ENCODE results near the gene PDCD4. TPM values are rescaled to one million over a fixed set of nuclear protein-coding genes. Genes with fewer than 3 reads are reported as not detected.

Gene PDCD4
- total RNA-seq: 53.9 TPM

DNA sequence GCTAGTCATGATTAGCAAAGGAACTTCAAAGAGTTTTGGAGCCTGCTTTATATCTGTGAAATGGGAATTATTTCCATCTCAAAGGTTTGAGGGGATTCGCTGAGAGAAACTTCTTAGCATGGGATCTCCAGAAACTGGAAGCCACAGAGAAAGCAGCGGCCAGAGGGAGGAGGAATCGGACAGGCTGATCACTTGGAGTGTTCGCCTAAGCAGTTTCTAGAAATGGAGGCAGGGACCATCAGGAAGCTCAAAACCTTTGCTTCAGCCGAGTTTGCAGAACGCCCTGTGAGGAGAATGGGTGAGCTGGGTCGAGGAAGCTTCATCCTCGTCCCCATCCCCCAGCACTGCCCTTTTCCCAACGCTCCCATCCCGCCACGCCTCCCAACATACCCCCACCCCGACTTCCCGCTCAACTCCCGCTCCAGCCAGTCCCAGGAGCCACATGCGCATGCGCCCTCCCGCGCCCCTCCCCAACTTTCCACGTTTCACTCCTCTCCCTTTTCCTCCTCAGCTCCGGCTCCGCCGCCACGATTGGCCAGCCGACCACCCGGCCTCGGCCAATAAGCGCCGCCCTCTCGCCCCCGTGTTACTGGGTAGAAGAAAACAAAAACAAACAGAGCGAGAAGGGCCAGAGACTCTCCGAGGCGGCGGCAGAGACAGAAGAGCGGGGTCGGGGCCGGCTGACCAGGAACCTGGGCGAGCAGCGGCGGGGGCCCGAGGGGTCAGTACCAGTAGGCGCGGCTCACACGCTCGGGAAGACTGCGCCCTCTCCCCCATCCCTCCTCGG lies at the start of gene PDCD4:
Gene PDCD4, plus strand, starts transcription at position 631 of the 787 bp plus-strand sequence. CDS start 4,100 bp downstream, outside the sequence.
- peak; percentile 78 to 96 (median 95) for DNase-seq (ENCODE audit: low read depth in 2 of 3, low spot score in 2 of 3)

- DNase-seq (ENCODE audit: low read depth in 2 of 3, low spot score in 2 of 3): no peak
Observed at GRCh38 chr10:110822035-110822711, 49.6 kb upstream of the PDCD4 start.

GRCh38 chr10:110822712-110823311 lies 48.9 kb upstream of the PDCD4 start:
- DNase-seq (ENCODE audit: low read depth in 2 of 3, low spot score in 2 of 3): no peak

GRCh38 chr10:110824152-110824441 lies 47.6 kb upstream of the PDCD4 start:
- DNase-seq (ENCODE audit: low read depth in 2 of 3, low spot score in 2 of 3): no peak

DNA sequence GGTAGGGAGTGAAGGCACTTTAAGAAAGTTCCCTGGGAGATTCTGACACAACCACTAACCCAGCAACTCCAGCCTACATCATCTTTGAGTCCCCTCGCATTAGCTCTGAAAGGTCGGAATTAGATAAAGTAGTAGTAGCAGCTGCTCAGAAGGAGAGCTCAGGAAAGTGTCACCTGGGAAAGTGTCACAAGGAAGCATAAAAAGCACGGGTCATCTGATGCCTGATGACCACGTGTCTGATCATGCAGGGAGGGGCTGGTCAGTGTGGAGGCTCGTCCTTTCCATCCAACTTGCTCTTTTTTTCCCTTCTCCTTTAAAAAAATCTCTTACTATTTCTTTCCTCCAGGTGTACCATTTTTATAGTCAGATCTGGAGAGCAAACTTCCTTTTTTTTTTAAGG lies 47.1 kb upstream of the PDCD4 start:
- no peak for DNase-seq (ENCODE audit: low read depth in 2 of 3, low spot score in 2 of 3)

- no peak for DNase-seq (ENCODE audit: low read depth in 2 of 3, low spot score in 2 of 3)
Observed at GRCh38 chr10:110825508-110825907, 46.2 kb upstream of the PDCD4 start.

DNA sequence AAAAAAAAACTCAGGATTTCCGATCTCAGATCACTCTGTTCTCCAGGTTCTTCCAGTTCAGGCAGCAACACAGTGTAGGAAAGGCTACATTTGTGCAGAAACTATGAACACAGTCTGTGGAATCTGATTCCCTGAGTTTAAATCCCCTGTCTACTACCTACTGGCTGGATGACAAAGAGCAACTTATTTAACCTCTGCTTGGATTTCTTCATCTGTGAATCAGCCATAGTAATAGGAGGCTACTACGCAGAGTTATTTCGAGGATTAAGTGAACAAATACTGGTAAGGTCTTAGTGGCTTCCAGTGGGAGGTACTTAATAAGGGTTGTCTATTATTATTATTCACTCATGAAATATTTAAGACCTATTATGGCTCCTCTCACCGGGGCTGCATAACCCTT lies 44.3 kb upstream of the PDCD4 start:
- DNase-seq (ENCODE audit: low read depth in 2 of 3, low spot score in 2 of 3): no peak

- no peak for DNase-seq (ENCODE audit: low read depth in 2 of 3, low spot score in 2 of 3)
Observed at GRCh38 chr10:110827875-110828274, 43.9 kb upstream of the PDCD4 start.

GRCh38 chr10:110828525-110828924 lies 43.2 kb upstream of the PDCD4 start:
- no peak for DNase-seq (ENCODE audit: low read depth in 2 of 3, low spot score in 2 of 3)

- DNase-seq (ENCODE audit: low read depth in 2 of 3, low spot score in 2 of 3): no peak
Observed at GRCh38 chr10:110829721-110830410, 41.9 kb upstream of the PDCD4 start.

DNA sequence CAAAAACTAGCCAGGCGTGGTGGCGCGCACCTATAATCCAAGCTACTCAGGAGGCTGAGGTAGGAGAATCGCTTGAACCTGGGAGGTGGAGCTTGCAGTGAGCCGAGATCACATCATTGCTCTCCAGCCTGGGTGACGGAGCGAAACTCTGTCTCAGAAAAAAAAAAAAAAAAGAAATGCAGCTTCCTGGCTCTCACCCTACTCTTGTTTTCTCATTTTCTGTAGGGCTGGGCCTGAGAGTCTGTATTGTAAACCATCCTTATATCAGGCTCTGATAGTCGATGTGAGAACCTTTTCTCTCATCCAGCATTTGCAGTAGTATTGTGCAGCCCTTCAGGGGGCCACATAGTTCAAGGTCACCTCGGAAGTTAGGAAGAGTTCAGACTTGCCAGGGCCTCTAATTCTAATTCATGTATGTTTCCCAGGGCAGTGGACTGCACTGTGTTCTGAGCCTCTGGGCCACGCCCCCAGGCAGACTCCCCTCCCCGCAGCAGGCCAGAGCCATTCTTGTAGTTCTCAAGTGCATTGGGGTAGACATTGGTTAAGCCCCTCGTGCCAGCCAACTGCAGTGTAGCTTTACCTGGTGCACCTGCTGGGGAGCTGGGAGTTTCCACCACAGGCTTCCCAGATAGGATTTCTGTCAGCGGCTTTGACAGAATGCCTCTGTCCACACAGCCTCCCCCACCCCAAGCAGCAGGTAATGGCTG lies 38.3 kb upstream of the PDCD4 start:
- no peak for DNase-seq (ENCODE audit: low read depth in 2 of 3, low spot score in 2 of 3)

- DNase-seq (ENCODE audit: low read depth in 2 of 3, low spot score in 2 of 3): no peak
Observed at GRCh38 chr10:110833941-110834628, 37.6 kb upstream of the PDCD4 start.

GRCh38 chr10:110834629-110835301 lies 37.0 kb upstream of the PDCD4 start:
- DNase-seq (ENCODE audit: low read depth in 2 of 3, low spot score in 2 of 3): peak in 1 of 3 donors; percentile 81

DNA sequence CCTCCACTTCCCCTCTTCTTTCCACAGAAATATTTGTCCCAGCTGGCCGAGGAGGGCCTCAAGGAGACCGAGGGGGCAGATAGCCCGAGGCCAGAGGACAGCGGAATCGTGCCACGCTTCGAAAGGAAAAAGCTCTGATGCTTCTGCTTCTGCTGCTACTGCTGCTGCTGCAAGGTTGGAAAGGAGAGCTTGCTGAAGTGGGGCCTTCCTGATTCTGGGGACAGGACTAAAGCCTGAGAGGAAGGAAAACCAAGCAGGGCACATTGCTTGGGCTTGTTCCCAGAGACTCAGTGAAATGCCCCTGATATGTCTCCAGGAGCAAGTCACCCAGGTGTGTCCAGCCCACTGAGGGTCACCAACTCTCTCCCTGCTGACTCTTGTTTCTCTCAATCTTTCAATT lies 35.9 kb upstream of the PDCD4 start:
- no peak for DNase-seq (ENCODE audit: low read depth in 2 of 3, low spot score in 2 of 3)

GRCh38 chr10:110836706-110837105 lies 35.0 kb upstream of the PDCD4 start:
- DNase-seq (ENCODE audit: low read depth in 2 of 3, low spot score in 2 of 3): no peak

DNA sequence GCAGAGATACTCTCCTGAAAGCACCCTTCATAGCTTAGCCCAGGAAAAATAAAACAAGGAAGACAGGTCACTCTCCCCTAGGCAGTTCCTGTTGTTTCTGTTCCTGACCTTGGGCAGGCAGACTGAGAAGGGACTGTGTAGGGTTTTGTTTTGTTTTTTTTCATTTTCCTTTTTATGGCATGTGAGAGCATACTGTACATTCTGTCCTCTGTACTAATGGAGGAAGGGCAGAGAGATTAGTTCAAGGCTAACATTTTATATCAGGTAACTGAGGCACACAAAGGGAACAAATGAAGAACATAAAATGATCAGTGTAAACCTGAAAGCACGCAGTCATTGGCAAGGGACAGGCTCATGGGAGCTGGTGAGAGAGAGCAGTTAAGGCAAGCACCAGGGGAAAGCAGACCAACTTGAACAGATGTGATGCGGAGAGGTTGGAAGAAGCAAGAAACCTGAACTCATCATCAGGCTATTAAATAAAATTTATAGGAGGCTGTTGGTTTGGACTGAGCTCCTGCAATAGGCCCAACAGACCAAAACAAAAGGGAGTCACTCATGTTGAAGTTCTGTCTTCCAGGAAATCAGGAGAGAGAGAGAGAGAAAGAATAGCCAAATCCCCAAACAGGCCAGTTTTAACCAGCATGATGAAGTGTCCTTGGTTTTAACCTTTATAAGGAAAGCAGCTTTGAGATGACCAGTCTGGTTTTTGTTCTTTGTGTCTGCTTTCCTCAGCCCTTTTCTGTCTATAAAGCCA lies 34.1 kb upstream of the PDCD4 start:
- DNase-seq (ENCODE audit: low read depth in 2 of 3, low spot score in 2 of 3): no peak

DNA sequence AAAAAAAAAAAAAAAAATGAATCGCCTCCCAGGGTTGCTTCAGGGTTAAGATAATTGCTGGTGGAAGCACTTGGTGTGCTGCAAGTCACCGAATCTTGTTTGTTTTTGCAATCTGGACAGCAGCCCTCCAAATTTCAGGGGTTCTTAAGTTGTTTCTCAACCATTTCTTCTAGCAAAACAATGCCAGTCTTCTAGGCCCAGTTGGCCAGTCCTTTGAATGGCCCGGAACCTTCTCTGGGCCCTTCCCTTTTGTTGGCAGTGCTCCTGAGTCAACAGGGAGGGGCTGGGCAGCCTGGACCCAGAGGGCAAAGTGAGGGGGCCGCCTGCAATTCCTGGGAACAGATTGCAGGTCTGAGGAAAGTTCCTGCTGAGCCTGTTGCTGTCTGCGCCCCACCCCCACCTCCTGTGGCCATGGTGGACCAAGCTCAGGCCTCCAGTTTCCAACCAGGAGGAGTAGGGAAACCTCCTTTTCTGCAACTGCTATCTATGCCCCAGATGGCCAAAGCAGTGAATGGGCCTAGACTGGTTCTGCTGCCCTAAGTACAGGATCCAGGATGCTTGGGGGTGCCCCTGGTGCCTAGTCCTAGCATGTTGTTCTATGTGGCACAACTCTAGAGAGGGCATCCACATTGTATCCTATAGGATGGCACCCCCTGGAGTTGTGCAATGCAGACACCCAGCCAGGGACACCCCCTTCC lies 31.4 kb upstream of the PDCD4 start:
- no peak for DNase-seq (ENCODE audit: low read depth in 2 of 3, low spot score in 2 of 3)

GRCh38 chr10:110840923-110841428 lies 30.8 kb upstream of the PDCD4 start:
- DNase-seq (ENCODE audit: low read depth in 2 of 3, low spot score in 2 of 3): no peak
